HG03571 (cell line): ENCODE measurements around the gene PRR15L.
"Not testable (repeated sequence)": the region's sequence is repeated elsewhere in the genome, so short reads cannot be mapped to it uniquely, and the experiment has no call there.

Experiments used
- ATAC-seq: cut with Tn5 transposase; IDR thresholded peaks from one replicate; pipeline ENCODE4 v1.9.1; 2021; ENCODE audit not compliant: unreplicated experiment

PRR15L gene

DNA sequence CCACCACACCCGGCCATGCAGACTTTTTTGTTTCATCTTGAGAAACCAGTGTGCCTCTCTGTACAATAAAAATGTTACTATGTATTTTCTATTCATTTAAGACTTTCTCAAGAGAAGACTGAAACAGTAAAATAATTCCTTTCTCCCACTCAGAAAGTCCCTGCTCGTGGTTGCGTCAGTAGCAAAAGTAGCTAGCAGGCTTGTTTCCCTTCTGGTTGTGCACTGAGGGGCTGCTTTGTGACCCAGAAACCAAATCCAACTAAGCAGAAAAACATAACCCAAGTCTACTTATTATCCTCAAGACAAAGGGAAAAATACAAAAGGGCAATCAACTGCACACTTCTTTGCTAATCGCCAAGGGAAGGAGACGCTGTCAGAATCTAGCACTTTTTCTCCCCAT lies 19.7 kb downstream of the PRR15L start:
- no peak for ATAC-seq

DNA sequence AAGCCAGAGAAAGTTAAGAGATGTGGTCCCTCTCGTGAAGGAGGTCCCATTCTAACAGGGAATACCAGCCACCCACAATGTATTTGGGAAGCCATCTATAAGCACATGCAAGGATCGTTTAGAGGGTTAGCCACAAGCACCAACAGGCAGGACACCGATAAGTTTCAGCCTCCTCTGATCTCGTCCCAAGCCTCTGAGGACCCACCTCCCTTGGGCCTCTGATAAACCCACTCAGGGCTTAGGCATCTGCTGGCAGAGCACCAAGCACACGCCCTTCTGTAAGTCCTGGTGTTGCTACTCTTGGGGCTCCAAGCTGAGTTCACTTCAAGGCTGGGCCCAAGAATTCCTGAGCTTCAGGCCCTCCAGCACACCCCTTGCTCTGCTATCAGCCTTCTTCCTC lies 21.7 kb downstream of the PRR15L start:
- no peak for ATAC-seq

DNA sequence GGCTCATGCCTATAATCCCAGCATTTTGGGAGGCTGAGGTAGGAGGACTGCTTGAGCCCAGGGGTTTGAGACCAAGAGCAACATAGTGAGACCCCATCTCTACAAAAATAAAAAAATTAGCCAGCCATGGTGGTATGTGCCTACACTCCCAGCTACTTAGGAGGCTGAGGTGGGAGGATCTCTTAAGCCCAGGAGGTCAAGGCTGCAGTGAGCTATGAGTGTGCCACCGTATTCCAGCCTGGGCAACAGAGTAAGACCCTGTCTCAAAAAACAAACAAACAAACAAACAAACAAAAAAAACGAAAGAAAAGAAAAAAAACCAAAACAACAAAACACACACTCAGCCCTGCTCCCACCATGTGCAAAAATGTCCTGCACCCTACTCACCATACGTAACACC lies 22.2 kb downstream of the PRR15L start:
- not testable (repeated sequence) for ATAC-seq

DNA sequence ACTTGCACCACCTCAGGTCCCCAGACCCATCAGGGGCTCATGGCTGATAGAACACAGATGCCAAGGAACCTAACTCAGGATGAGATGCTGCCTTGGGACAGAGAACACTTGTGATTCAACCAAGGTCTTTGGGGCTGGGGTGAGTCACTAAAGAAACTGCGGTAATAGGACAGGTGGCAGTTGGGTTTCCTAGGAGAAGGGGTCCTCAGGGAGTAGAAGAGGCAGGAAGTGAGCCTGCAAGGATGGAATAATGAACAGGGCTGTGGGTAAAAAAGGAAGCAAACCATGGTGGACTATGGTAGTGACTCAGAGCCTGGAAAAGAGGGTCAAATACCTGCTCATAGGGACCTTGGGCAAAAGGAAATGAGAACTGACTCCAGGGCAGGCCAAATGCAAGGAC lies 22.8 kb downstream of the PRR15L start:
- ATAC-seq = no peak

DNA sequence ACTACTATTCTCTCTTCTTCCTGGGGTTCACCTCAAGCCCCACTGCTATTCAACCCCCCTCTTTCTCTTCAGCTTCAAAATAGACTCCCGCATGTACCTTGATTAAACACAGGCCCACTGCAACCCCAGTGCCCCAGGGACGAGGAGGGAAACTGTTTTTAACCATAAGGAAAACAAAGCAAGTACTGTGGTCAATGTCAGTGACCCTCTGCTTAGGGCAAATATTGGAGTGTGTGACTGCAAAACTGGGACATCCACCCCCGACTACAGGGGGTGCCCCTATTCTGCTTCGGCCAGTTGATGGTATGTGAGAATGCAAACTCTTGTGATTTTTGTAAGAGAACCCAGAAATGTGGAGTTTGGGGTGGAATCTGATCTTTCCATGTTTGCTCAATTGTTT lies 25.8 kb downstream of the PRR15L start:
- ATAC-seq = no peak

DNA sequence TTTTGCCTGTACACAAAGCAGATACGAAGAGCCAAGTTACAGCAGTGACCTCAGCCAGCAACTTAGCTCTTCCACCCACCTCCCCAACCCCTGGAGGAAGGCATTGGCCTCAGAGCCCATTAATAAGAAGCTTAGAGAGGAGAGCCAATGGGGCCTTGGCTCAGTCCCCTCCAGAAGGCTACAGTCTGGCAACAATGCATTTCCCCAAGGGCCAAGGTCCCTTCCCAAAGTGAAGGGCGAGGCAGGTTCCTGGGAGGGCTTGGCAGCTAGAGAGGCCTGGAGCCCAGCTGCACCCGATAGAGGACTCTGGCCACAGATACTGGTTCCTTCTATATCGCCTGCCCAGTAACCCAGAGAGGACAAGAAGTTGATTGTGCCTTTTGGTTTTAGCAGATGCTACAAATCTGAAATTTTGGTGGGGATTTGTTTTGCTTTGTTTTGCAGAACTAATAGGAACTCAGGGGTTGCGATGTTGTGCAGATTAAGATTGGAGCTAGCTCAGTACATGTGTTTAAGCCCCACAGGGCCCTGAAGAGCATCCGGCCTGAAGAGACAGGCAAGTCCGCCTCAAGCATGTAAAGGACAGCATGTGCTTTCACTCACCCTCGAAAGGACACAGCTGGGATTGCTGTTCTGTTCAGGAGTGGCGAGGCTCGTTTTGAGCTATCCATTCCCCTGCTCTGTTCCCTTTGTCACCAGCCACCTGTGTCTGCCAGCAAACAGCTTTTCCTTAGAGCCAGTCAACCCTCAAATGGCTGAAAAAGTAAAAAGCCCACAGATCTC lies 28.3 kb downstream of the PRR15L start:
- ATAC-seq = no peak

DNA sequence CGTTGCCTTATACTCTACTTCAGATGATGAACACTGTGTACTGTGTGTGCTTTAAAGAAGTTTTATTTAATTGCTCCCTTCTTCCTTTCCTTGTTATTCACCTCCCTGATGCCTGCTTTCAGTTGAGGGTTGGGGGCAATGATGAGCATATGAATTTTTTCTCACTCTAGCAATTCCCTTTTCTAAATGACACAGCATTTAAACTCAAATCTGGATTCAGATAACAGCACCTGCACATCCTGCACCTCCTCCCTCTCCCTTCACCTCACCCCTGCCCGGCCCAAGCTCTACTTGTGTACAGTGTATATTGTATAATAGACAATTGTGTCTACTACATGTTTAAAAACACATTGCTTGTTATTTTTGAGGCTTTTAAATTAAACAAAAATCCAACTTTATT lies 29.3 kb downstream of the PRR15L start:
- ATAC-seq = no peak

DNA sequence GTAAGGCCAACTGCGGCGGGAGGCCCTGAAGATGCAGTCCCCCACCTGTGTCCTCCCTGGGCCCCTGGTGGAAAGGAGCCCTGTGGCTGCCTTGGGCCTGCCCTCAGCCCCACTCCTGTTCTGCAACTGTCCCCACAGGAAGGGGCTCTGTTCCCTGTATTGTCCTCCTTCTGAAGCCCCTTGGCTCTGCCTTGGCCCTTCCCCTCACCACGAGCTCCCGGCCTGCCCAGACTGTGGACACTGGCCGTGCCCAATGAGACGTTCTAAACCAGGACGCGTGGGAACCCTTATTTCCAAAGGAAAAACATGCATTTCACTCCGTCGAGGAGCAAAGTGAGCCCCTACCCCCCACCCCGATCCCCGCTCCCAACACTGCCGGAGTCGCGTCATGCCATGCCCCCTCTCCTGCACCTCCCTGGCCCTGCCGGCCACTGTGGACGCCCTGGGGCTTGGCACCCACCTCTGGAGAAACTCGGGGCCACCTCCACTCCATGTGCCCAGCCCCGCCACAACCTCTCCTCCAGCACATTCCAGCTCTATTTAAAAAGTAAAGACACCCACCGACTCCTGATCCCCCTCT lies 29.8 kb downstream of the PRR15L start:
- ATAC-seq = no peak

DNA sequence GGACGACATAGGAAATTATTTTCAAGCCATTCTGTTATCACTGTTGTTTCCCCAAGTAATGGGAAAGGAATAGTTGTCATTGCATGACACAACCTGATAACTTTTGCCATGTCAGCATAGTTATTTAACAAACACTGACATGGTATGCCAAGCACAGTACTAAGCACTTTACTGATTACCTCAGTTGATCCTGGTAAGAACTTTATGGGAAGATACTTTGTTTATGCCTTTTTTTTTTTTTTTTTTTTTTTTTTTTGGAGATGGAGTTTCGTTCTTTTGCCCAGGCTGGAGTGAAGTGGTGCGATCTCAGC lies 32.0 kb downstream of the PRR15L start:
- ATAC-seq = no peak

DNA sequence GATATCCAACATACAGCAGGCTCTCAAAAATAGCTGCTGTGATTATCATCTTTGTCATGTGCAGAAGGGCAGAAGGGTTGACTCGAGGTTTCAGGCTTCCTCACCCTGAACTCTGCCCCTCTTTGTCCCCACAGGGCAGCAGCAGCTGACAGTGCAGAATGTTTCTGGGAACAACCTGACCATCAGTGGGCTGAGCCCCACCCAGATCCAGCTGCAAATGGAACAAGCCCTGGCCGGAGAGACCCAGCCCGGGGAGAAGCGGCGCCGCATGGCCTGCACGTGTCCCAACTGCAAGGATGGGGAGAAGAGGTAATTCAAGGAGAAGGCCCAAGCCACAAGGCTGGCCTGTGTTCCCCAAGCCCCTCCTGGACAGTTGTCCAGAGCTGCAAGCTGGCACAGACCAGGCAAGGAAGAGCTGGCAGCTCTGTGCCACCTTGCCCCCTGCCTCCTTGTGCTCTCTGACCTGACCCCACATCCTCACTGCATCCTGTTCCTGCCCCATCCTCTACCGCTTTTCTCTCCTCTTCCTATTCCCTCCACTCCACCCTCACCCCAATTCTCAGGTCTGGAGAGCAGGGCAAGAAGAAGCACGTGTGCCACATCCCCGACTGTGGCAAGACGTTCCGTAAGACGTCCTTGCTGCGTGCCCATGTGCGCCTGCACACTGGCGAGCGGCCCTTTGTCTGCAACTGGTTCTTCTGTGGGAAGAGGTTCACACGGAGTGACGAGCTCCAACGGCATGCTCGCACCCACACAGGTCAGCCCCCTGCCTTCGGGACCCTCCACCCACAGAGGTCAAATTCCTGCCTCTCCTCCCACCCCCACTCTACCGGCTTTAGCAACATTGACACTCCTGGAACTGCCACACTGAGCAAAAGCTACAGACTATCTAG lies 32.7 kb downstream of the PRR15L start:
- ATAC-seq = no peak

DNA sequence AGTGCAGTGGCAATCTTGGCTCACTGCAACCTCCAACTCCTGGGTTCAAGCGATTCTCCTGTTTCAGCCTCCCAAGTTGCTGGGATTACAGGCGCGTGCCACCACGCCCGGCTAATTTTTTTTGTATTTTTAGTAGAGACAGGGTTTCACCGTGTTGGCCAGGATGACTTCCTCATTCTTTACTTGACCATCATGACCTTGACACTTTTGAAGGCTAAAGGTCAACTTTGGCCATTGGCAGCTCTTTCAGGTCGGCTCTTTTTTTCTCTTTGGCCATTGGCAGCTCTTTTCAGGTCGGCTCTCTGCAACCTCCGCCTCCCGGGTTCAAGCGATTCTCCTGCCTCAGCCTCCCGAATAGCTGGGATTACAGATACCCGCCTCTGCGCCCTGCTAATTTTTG lies 37.8 kb downstream of the PRR15L start:
- not testable (repeated sequence) for ATAC-seq

DNA sequence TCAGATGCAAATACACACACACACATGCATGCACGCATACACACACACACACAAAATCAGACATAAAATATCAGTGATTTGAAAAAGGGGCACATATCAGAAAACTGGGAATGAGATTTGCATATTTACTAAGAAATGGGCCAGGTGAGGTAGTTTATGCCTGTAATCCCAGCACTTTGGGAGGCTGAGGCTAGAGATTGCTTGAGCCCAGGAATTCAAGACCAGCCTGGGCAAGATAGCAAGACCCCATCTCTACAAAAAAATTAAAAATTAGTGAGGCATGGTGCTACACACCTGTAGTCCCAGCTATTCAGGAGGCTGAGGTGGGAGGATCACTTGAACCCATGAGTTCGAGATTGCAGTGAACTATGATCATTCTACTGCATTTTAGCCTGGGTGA lies 38.7 kb downstream of the PRR15L start:
- no peak for ATAC-seq

DNA sequence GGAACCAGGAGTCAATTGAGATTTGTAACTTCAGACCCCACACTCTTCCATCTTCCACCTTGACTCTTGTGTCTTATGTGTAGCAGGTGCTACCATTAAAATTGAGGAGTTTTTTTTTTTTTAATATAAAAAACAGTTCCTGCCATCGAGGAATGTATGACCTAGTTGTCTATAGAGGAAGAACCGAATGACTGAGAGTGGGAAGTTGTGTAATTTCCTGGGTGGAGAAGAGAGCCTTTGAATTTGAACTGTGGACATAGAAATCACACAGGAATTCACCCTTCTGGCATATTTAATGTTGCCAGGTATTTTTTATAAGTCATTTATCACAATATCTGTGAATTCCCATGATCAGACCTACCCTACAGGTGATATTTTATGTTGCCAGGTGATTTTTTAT lies 39.7 kb downstream of the PRR15L start:
- ATAC-seq = no peak

DNA sequence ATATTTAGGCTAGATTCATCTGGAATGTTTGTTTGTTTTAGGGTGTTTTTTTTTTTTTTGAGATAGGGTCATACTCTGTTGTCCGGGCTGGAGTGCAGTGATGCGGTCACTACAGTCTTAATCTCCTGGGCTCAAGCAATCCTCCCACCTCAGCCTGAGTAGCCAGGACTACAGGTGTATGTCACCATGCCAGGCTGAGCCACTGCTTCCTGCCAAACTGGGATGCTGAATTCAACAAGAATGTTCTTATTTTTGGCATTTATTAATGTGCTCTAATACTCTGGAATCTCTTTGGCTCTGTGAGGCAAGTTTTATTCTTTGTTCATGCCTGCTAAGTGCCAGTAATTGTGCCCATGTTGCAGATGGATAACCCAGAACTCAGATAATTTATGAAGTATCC lies 40.1 kb downstream of the PRR15L start:
- ATAC-seq = no peak

DNA sequence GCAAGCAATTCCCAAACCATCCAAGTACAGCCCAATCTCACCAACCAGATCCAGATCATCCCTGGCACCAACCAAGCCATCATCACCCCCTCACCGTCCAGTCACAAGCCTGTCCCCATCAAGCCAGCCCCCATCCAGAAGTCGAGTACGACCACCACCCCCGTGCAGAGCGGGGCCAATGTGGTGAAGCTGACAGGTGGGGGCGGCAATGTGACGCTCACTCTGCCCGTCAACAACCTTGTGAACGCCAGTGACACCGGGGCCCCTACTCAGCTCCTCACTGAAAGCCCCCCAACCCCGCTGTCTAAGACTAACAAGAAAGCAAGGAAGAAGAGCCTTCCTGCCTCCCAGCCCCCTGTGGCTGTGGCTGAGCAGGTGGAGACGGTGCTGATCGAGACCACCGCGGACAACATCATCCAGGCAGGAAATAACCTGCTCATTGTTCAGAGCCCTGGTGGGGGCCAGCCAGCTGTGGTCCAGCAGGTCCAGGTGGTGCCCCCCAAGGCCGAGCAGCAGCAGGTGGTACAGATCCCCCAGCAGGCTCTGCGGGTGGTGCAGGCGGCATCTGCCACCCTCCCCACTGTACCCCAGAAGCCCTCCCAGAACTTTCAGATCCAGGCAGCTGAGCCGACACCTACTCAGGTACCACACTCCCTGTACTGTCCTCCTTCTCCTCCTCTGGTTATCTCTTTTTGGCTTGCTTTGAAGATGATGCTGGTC lies 41.0 kb downstream of the PRR15L start:
- no peak for ATAC-seq

DNA sequence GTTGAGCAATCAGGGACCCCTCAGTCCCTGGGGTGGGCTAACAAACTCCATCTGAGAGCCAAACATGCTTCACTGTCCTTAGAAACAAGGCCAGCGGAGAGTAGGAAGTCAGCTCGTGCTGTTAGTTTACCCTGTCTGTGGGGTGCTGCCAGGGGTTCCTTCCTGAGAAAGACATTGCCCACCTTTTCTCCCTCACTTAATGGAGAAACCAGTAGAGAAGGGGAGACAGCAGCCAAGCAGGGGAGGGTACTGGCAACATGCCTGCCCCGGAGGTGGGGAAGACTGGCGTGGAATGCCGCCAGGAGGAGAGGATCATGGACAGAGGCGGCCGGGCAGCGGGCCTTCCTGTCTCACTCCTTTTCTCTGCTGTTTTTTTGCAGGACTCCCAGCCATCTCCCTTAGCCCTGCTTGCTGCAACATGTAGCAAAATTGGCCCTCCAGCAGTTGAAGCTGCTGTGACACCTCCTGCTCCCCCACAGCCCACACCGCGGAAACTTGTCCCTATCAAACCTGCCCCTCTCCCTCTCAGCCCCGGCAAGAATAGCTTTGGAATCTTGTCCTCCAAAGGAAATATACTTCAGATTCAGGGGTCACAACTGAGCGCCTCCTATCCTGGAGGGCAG lies 41.8 kb downstream of the PRR15L start:
- no peak for ATAC-seq

DNA sequence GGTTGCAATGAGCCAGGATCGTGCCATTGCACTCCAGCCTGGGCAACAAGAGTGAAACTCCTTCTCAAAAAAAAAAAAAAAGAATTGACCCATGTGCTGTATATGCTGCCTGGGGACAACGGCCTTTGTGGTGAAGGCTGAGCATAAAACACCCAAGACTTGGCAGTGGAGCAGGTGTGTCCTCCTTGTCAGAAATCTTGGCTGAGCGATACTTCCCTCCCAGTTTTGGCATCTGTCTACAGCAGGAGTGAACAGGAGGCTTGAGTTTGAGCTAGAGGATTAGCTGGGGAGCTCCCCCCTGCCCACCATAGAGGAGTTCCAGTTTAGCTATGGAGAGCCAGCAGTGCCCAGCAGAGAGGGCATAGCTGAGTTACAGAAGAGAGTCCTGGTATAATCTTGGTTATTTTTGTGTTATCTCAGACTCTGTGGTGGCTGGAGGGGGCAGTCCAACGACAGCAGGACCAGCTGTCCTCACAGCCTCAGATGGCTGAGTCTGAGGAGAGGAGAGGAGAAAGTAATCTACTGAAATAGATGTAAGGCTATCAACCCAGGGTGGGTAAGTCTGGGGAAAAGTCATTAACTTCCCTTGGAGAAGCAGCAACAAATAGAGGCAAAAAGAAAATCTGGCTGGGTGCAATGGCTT lies 43.3 kb downstream of the PRR15L start:
- ATAC-seq = no peak

DNA sequence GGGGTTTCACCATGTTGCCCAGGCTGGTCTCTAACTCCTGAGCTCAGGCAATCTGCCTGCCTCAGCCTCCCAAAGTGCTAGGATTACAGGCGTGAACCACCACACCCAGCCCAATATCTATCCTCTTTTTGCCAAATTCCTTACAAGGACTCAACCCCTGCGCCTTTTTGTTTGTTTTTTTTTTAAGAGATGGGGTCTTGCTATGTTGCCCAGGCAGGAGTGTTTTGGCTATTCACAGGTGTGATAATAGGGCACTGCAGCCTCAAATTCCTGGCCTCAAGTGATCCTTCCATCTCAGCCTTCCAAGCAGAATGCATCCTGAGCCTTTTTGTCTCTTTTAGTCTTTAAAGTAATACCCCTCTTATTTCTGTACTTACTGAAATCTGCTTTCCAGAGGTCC lies 44.6 kb downstream of the PRR15L start:
- ATAC-seq = no peak

DNA sequence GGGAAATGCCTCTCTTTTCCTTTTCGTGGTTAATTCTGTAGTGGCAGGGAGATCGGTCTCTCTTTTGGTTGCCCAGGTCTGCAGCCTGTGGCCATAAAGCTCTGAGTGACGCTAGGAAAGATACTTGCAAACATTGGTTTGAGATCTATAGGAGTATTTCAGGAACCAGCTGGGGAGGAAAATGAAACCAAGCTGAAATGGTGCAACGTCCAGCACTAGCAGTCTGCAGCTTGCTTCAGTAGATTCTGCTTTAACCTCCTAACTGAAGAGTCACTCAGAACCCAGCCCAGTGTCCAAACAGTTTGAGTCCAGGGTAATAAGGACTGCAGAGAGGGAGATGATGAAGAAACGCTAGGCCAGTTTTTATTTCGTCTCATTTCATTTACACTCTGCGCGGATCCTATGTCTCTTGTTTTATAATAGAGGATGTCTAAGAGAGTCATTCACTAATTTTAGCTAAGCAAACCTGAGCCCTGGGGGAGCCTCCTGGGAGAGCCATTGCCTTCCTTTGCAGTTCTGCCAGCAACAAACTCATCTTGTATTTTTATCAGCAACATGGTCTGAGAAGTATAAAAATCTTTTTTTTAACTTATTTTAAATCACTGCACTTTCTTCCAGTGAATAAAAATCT lies 49.6 kb downstream of the PRR15L start:
- no peak for ATAC-seq

DNA sequence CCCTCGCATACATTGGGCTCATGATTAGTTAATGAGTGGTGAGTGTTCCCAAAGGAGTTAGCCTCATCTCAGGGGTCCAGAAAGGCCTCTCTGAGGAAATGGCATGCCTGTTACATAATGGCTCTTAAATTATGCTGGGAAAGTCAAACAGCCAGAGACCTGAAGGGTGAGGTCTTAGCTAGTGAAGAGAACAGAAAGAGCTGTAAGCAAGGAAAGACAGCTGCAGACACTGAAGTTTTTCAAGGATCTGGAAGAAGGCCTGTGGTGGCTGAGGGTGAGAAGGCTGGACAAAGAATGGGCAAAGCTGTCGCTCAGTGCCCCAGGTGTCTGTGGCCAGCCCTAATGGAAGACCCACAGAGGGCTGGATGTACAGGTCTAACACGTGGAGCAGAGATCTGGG lies 51.2 kb downstream of the PRR15L start:
- ATAC-seq = no peak
